ENCODE results near the gene ANKRD45.
"Not testable (repeated sequence)": the region's sequence is repeated elsewhere in the genome, so short reads cannot be mapped to it uniquely, and the experiment has no call there.

The ANKRD45 gene

GRCh38 chr1:173642450-173643139 lies 27.1 kb downstream of the ANKRD45 start:
- DNase-seq: not testable (repeated sequence)

GRCh38 chr1:173639102-173639501 lies 30.5 kb downstream of the ANKRD45 start:
- DNase-seq: no peak

- DNase-seq: no peak
Measured at GRCh38 chr1:173638043-173639021, 31.3 kb downstream of the ANKRD45 start.

GRCh38 chr1:173637236-173638042 lies 32.2 kb downstream of the ANKRD45 start:
- DNase-seq: not testable (repeated sequence)

GRCh38 chr1:173635116-173635515 lies 34.5 kb downstream of the ANKRD45 start, which contains the start of gene TEX50:
TSS of gene TEX50 (plus strand) at chr1:173635338. CDS start at chr1:173635522, 184 bp downstream.
- no peak for DNase-seq

GRCh38 chr1:173628888-173629287 lies 40.8 kb downstream of the ANKRD45 start:
- no peak for DNase-seq

- DNase-seq: no peak
Measured at GRCh38 chr1:173627269-173627668, 42.4 kb downstream of the ANKRD45 start.

GRCh38 chr1:173616859-173617258 lies 52.8 kb downstream of the ANKRD45 start:
- DNase-seq: no peak

GRCh38 chr1:173613086-173613485 lies 56.6 kb downstream of the ANKRD45 start:
- not testable (repeated sequence) for DNase-seq

- no peak for DNase-seq
Measured at GRCh38 chr1:173608503-173609216, 61.0 kb downstream of the ANKRD45 start.

- peak in 1 of 2 donors; percentile 59 for DNase-seq
Measured at GRCh38 chr1:173603056-173603591, 66.5 kb downstream of the ANKRD45 start, which contains the start of gene SLC9C2. TSS of gene SLC9C2 (minus strand) at chr1:173603072. CDS start at chr1:173601776, 1,296 bp downstream.

- DNase-seq: no peak
Measured at GRCh38 chr1:173601588-173601987, 68.1 kb downstream of the ANKRD45 start.

GRCh38 chr1:173596097-173596825 lies 73.4 kb downstream of the ANKRD45 start:
- DNase-seq: no peak

GRCh38 chr1:173591138-173591537 lies 78.5 kb downstream of the ANKRD45 start:
- not testable (repeated sequence) for DNase-seq

GRCh38 chr1:173590557-173590956 lies 79.1 kb downstream of the ANKRD45 start:
- no peak for DNase-seq

- DNase-seq: no peak
Measured at GRCh38 chr1:173581383-173582079, 88.1 kb downstream of the ANKRD45 start.

GRCh38 chr1:173580658-173581057 lies 89.0 kb downstream of the ANKRD45 start:
- no peak for DNase-seq

- DNase-seq: no peak
Measured at GRCh38 chr1:173580071-173580470, 89.6 kb downstream of the ANKRD45 start.

GRCh38 chr1:173573596-173573995 lies 96.1 kb downstream of the ANKRD45 start:
- no peak for DNase-seq

- DNase-seq: no peak
Measured at GRCh38 chr1:173572201-173572873, 97.3 kb downstream of the ANKRD45 start.
